M059J (cell line): ENCODE results near the gene TJP3. TPM values are rescaled to one million over a fixed set of nuclear protein-coding genes. Genes with fewer than 3 reads are reported as not detected.
"Not testable (repeated sequence)": the region's sequence is repeated elsewhere in the genome, so short reads cannot be mapped to it uniquely, and the experiment has no call there.

ENCODE experiments used
- DNase-seq: peaks from one replicate; pipeline ENCODE4 v3.0.0-alpha.2; 2012; ENCODE audit warnings: low read depth
- total RNA-seq: library from RNA; depleted of rRNA; stranded (reverse); fragments of >200 nt; shearing (Covaris generic); gene quantifications from 2 replicates; pipeline ENCODE4 v1.2.3, GENCODE V29; 2014

Gene TJP3
- total RNA-seq, 1 experiment from 2014 or later = 0.49 TPM

DNA sequence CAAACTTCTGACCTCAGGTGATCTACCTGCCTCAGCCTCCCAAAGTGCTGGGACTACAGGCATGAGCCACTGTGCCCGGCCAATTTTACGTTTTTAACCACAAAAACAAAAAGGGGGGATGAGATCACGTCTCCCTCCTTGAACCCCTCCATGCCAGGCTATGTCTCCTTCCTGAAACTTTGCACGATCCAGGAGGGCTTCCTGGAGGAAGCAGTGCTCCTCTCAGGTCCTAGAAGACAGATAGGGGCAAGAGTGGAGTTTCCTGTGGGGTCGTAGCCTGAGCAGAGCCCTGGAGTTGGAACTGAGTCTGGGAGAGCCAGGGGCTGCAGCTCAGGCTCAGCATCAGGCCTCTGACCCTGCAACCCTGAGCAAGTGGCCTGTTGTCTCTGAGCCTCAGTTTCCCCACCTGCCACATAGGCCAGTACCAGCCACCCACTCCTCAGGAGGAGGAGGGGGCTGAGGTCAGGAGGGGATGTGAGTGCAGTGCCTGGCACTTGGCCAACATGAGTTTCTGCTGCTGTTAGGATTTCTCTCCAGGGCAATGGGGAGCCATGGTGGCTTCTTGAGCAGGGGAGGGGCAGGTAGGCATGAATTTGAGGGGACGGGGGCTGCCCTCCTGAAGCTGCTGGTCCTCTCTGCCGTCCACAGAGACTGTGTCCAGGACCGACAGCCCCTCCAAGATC, 37.3 kb downstream of the TJP3 start:
- DNase-seq = no peak

DNA sequence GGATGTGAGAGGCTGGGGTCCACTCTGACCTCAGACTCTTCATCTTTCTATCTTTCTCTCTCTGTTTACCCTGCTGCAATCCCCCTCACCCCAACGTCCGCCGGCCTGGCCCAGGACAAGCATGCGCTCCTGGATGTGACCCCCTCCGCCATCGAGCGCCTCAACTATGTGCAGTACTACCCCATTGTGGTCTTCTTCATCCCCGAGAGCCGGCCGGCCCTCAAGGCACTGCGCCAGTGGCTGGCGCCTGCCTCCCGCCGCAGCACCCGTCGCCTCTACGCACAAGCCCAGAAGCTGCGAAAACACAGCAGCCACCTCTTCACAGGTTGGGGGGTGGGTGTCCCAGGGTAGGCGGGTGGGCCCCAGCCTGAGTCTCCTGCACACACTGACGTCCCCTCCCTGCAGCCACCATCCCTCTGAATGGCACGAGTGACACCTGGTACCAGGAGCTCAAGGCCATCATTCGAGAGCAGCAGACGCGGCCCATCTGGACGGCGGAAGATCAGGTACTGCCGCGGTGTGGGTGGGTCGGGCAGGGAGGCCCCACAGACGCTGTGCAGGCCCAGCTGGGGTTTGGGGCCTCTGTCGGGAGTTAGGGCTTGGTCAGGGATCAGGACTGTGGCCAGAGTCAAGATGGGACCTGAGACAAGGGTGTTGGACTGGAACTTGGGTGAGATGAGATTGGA, 38.3 kb downstream of the TJP3 start:
- DNase-seq = no peak

DNA sequence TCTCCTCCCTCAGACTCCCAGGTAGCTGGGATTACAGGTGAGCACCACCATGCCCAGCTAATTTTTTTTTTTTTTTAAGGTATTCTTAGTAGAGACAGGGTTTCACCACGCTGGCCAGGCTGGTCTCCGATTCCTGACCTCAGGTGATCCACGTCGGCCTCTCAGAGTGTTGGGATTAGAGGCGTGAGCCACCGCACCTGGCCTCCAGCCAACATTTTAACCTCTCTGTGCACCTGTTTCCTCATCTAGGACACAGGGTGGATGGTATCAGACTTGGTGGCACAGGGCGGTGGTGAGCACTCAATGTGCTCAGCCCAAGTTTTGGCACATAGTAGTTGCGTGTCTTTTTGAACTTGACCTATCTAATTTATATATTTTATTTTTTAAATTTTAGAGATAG, 40.8 kb downstream of the TJP3 start:
- DNase-seq = no peak

DNA sequence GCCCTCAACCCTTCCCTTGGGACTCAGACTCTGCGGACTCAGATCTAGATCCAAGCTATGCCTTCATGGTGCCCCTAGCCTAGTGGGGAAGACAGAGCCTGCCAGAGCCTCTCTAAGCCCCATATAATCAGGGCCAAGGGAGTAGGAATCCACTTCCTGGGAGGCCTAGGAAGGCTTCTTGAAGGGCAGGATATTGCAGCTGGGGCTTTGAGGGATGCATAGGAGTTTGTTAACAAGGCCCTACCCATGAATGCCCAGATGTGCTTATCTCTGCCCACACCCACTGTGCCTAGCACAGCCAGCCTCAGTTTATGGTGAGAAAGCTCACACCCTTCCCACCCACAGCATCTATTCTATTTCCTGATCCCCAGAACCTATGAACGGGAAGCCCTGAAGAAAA, 42.0 kb downstream of the TJP3 start:
- no peak for DNase-seq

DNA sequence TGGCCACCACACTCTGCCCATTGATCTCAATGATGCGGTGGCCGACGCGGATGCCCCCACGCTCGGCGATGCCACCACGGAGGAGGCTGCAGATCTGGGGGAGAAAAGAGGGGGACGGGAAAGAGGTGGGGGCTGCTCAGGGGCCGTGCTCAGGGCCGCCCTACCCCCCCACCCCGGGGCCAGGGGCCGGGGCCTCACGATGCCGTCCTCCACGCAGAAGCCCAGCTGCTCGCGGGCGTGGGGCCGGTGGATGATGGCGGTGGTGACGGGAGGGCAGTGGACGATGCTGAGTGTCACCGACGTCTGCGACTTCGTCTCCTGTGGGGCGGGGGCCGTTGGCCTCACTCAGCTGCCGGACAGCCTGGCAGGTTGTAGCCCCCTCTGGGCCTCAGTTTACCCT, 43.1 kb downstream of the TJP3 start:
- no peak for DNase-seq

DNA sequence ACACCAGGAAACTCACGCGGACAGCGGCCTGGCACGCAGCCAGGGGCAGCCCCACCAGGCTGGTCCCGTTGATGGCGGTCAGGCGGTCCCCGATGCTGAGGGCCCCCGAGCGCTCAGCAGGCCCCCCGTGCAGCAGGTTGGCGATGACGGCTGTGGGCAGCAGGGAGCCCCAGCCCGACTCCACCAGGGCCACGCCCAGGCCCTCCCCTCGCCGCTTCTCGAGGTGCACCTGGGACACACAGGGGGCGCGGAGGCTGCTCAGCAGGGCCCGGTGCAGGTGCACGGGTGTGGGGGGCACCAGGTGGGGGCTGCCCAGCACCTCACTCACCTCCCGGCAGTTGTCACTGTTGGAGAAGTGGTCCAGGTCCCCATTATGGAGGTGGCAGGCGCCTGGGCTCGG, 44.3 kb downstream of the TJP3 start:
- DNase-seq = no peak

DNA sequence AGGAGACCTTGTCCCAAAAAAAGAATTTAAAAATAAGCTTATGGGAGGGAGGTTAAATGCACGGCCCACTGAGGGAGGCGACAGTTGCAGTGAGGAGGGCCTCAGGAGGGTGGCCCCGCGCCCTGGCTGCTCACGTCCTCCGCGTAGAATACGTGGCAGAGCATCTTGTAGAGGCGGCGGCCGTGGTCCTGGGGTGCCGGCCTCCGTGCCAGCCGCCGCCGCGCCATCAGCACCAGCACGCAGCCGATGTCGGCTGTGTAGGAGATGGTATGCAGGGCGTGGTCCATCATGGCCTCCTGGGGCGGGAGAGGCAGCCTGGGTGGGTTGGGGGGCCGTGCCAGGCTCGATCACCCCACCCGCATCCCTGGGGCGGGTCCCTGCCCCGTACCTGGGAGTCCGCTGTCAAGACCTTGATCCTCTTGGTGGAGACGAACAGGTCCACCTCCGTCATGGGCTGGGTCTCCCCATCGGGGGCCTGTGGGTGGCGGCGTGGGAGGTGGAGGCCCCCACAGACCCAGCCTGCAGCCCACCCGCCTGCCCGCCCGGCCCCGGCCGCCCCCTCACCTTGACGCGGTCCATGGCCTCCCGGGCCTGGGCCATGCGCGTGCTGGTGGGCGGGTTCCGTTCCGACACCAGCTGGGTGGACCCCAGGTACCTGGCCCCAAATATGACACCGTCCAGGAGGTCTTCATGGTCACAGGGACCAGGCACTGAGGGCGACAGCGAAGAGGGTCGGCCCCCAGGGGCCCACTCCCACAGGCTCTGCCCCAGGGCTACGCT, 45.6 kb downstream of the TJP3 start:
- DNase-seq = no peak

DNA sequence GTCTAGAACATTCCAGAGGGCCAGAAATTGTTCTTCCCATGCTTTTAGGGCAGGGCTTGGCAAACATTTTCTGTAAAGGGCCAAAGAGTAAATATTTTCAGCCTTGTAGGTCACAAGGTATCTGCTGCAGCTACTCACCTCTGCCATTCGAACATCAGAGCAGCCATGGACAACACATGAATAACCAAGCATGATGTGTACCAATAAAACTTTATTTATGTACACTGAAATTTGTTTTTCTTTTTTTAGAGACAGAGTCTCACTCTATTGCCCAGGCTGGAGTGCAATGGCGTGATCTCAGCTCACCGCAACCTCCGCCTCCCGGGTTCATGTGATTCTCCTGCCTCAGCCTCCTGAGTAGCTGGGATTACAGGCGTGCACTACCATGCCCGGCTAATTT, 49.5 kb downstream of the TJP3 start:
- not testable (repeated sequence) for DNase-seq

DNA sequence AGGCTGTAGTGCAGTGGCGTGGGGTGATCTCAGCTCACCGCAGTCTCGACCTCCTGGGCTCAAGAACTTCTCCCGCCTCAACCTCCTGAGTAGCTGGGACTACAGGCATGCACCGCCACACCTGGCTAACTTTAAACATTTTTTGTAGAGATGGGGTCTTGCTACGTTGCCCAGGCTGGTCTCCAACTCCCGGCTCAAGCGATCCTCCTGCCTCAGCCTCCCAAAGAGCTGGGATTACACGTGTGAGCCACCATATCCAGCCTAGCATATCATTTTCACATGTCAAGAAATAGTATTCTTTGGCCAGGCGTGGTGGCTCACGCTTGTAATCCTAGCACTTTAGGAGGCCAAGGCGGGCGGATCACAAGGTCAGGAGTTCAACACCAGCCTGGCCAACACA, 50.1 kb downstream of the TJP3 start:
- DNase-seq = not testable (repeated sequence)

DNA sequence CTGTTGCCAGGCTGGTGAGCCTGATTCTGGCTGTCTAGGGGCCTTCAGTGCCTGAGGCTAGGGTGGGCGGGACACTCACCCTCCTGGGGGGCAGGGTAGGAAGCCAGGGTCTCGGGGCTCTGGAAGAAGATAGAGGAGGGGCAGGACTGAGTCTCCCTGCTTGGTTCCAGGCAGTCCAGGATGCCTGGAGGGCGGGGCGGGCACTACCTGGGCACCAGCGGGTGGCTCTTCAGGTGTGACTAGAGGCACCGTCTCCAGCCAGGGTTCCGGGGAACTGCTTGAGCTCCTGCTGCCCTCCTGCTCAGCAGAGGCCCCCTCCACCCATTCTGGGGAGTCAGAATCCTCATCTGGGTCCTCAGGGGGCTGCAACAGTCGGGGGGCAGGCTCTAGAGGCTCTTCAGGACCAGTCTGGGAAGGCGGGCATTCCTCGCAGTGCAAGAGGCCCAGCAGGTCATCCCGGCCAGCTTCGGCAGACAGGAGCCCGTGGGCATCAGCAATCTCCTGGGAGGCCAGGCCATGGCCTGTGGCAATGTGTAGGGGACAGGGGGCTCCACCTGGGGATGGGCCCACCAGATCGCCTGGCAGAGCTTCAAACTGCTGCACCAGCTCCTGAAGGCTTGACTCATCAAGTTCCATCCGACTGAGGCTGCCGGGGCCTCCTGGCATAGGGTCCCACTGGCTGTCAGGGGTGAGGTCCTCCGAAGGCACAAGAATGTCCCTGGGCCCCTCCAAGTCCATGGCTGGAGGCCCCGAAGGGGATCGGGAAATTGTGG, 51.5 kb downstream of the TJP3 start:
- DNase-seq = no peak

DNA sequence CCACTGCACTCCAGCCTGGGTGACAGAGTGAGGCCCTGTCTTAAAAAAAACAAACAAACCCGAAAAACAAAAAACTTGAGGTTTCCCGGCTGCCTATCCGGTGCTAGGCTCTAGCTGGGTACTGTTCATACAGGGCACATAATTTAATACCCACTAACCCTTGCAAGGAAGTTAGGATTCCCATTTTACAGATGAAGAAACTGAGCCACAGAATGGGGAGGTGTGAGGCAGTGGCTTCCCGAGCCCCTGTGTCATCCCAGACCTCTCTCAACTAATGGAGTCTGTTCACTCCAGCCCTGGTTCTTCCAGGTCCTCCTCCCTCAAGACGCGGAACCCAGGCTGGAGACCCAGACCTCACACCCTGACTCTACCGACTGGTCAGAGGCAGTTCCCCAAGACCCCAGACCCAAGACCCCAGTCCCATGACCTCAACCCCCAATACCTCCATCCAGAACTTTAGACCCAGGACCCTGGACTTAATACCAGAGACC, 52.7 kb downstream of the TJP3 start:
- DNase-seq = no peak

DNA sequence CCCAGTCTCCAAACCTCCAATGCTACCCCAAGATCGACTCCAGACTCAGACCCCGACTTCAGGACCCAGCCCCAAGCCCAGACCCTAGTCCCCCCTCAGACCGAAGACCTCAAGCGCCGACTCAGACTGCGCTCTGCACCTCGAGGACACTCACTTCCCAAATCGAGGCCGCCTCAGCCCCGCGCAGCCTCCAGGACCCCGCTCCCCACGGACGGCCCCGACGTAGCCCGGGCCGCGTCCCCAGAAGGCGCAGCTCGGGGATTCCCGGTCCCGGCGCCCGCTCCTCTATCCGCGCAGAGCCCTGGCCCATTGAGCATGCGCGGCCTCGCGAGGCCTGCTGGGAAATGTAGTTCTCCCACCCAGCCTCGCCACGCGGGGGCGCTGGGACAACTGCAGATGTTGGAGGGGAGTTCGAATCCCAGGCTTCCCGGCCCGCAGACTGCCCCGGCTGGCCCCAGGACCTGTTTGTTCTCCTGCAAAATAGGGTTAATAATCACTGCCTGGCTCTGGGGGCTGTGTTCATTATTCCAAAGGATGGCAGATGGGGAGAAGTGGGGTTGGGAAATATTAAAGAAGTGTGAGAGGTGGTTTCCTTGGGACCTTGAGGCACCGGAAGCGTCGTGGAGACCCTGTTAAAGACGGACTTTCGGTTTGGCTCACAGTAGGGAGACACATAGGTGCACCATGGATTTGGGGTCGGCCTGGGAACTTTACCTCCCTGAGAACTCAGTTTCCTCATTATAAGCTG, 53.4 kb downstream of the TJP3 start, which contains the start of gene APBA3:
APBA3 (minus strand) TSS at position 311 of the 748 bp plus-strand sequence. CDS start 1,428 bp downstream, outside the sequence.
- peak; percentile 87 for DNase-seq

DNA sequence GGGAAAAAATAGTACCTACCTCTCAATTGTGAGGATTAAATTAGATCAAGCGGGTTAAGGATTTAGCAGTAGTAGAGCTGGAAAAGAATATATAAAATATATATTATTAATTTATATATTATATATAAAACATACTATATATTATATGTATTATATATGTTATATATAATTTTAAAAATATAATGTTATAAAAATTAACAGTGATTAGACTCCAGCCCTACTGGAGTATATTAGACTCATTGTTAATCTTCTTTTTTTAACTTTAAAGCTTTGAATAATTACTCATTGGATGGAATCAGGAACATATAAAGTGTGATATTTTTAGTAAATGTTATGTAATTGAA, 53.9 kb downstream of the TJP3 start:
- no peak for DNase-seq

DNA sequence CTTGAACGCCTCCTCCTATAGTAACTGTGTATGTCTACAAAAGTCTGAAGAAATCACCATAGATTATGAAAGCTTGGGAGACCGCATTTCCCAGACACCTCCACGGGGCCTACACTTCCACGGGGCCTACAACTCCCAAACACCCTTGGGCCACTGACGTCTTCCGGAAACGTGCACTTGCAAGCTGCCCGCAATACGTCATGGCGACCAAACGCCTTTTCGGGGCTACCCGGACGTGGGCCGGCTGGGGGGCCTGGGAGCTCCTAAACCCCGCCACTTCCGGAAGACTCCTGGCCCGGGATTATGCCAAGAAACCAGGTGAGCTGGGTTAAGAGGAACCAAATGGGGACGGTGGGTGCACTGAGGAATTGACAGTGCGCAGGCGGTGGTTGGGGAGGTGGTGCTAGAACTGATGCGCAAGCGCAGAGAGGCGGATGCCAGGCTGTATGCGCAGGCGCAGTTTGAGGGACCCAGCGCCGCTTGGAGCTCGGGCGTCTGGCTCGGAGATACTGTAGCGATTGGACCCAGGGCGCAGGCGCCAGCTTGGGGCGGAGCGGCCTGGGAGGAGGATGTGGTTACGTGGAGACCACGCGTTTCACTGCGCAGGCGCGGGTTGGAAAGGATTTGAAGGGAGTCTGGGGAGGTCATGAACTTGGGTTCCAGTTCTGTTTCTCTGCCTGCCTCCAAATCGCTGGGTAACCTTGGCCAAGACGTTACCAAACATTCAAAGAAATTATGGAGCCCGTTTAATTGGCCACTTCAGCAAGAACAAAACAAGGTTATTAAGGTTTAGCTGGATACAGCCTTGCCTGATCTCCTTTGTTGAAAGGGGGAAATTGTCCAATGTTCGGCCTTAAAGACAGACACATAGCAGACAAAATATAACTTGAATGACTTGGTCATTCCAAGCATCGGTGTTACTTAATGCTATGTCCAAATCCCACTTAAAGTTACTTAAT, 54.6 kb downstream of the TJP3 start, which contains the start of gene MRPL54:
MRPL54 (plus strand) TSS at position 182 of the 959 bp plus-strand sequence; CDS start at position 201, 19 bp downstream.
- peak; percentile 98 for DNase-seq

DNA sequence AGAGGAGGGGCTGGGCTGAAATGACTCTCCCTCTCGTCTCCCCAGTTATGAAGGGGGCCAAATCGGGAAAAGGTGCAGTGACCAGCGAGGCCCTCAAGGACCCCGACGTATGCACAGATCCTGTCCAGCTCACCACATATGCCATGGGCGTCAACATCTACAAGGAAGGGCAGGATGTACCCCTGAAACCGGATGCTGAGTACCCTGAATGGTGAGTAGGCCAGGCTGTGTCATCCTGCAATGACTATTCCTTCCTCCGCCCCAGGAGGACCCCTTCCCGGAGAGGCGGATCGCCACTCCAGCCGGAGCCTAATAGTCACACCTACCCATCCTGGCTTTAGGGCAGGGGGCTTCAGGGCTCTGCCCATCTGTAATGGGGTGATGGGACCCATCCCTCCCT, 56.9 kb downstream of the TJP3 start:
- DNase-seq = no peak

DNA sequence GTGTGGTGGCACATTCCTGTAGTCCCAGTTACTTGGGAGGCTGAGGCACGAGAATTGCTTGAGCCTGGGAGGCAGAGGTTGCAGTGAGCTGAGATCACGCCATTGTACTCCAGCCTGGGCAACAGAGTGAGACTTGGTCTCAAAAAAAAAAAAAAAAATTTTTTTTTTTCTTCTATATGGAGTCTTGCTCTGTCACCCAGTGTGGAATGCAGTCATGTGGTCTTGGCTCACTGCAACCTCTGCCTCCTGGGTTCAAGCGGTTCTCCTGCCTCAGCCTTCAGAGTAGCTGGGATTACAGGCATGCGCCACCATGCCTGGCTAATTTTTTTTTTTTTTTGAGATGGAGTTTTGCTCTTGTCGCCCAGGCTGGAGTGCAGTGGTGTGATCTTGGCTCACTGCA, 57.6 kb downstream of the TJP3 start:
- DNase-seq = peak; percentile 26

DNA sequence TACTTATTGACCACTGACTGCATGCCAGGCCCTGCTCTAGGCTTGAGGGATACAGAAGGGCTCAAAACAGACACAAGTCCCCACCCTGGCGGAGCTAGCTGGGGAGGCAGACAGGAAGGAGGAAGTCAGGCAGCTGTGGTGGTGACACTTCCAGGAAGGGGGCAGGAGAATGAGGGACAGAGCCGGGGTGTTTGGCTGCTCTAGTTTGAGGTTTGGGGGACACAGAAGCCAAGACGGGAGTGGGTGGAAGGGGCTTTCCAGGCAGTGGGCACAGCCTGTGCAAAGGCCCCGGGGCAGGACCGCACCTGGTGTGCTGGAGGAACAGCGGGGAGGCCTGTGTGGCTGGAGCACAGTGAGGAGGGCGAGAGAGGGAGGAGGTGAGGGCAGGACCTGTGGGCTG, 58.3 kb downstream of the TJP3 start:
- no peak for DNase-seq

DNA sequence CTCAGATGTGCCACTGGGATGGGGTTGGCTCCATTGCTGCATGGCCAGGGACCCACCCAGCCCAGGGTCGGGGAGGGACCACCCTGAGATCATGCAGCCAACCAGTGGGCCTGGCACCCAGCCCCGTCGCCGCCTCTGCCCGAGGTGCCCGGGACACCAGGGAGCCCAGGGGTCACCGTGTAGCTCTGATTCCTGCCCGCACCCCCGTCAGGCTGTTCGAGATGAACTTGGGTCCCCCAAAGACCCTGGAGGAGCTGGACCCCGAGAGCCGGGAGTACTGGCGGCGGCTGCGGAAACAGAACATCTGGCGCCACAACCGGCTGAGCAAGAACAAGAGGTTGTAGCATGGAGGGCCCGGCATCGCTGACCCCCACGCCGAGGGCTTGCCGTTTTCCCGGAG, 58.9 kb downstream of the TJP3 start:
- no peak for DNase-seq

DNA sequence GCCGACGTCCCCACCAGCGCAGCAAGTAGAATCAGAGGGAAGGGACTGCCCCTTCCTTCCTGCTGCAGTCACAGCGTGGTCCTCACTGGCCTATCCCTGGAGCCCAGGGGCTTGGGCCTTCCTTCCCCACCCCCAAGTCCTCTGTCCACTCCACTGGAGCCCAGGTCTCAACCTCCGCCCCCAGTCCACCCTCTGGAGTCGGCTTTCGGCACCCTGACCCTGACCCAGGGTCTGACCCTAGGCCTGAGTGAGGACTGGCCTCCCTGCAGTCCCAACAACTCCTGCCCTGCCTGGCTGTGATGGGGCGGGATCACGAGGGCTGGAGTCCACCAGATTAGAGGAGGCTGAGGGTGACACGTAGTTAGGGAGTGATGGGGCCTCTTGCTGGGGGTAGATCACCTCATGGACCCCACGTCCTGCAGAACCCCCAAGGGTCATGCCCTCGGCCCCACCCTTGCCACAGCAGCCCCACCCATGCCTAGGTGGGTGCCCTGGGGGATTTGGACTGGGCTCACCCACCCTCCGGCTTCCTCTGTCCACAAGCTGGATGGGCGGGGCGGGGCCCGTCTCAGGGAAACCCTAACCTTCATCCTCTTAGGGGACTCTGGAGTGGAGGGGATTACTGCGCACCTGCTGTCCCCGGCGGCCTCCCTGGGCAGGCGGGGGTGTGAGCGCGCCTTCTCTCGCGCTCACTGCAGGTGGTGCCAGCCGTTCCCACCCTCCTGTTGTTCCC, 60.0 kb downstream of the TJP3 start:
- DNase-seq = no peak
